H1 (cell line): ENCODE results near the gene BICDL1. TPM values are rescaled to one million over a fixed set of nuclear protein-coding genes. Genes with fewer than 3 reads are reported as not detected.
A peak's percentile ranks its signal among the peaks of the same experiment; 100 is the strongest.

Source experiments
- CTCF ChIA-PET: fragments of 300-600 bp; sonication (Branson Sonifier 250); formaldehyde crosslinking; loops from one replicate; lab custom pipeline; 2021; ENCODE audit not compliant: partially characterized antibody; lab: Charles Lee
- POLR2A ChIA-PET: fragments of 300-600 bp; sonication (Branson Sonifier 250); formaldehyde crosslinking; loops from one replicate; lab custom pipeline; 2021; ENCODE audit warnings: inconsistent platforms; ENCODE audit not compliant: partially characterized antibody; lab: Charles Lee
- DNase-seq, 2 experiments: peaks; one replicate each; pipeline versions ENCODE4 v3.0.0 to v3.0.0-alpha.2; 2010 to 2022; ENCODE audit warnings: low spot score in 2 of 2, low read depth in 1 of 2, mixed read lengths in 1 of 2
- FAIRE-seq: peaks from 2 replicates; lab custom pipeline; 2011; peaks lifted over from hg19 to GRCh38; lab: Jason Lieb, UNC
- H2AFZ ChIP-seq: 2 replicates; pipeline ENCODE4 v1.8.1; 2012; ENCODE audit warnings: low read length, inconsistent platforms
- H2AK5ac ChIP-seq: 2 replicates; pipeline ENCODE4 v1.6.1; 2013; ENCODE audit warnings: low read depth, low read length
- H2BK120ac ChIP-seq: replicated peaks from 2 replicates; pipeline ENCODE3; 2013; ENCODE audit warnings: low read depth, low read length, inconsistent platforms
- H2BK12ac ChIP-seq: 2 replicates; pipeline ENCODE4 v1.6.1; 2013; ENCODE audit warnings: low read depth, low read length
- H2BK15ac ChIP-seq: 2 replicates; pipeline ENCODE4 v1.6.1; 2013; ENCODE audit warnings: low read length
- H2BK20ac ChIP-seq: 2 replicates; pipeline ENCODE4 v1.6.1; 2013; ENCODE audit warnings: low read length
- H2BK5ac ChIP-seq: 2 replicates; pipeline ENCODE4 v1.6.1; 2013; ENCODE audit warnings: low read depth, low read length
- H3K14ac ChIP-seq: 2 replicates; pipeline ENCODE4 v1.6.1; 2013; ENCODE audit warnings: inconsistent platforms; ENCODE audit not compliant: insufficient read length
- H3K18ac ChIP-seq: 2 replicates; pipeline ENCODE4 v1.6.1; 2013; ENCODE audit warnings: low read length; ENCODE audit errors: extremely low read depth
- H3K23ac ChIP-seq: 2 replicates; pipeline ENCODE4 v1.6.1; 2013; ENCODE audit warnings: inconsistent platforms; ENCODE audit not compliant: insufficient read length
- H3K23me2 ChIP-seq: 2 replicates; pipeline ENCODE4 v1.6.1; 2013; ENCODE audit warnings: low read depth, low read length
- H3K27ac ChIP-seq: 2 replicates; pipeline ENCODE4 v1.6.1; 2011; ENCODE audit warnings: low read depth, low read length, inconsistent platforms
- H3K27me3 ChIP-seq, 4 experiments: replicated peaks in 1 of 4; 1 replicate in 1 of 4; 2 replicates in 3 of 4; pipeline versions ENCODE4 v1.6.1 to v1.8.1; 2011 to 2013; ENCODE audit warnings: low read length in 3 of 4, mild to moderate bottlenecking in 3 of 4, inconsistent platforms in 2 of 4, mixed read lengths in 2 of 4, moderate library complexity in 1 of 4; ENCODE audit not compliant: control insufficient read depth in 3 of 4, insufficient read depth in 3 of 4; ENCODE audit errors: extremely low read depth in 1 of 4
- H3K36me3 ChIP-seq, 4 experiments: 2 replicates each; pipeline versions ENCODE4 v1.6.1 to v1.8.1; 2011 to 2013; ENCODE audit warnings: mild to moderate bottlenecking in 4 of 4, low read length in 3 of 4, moderate library complexity in 2 of 4, control low read depth in 1 of 4, inconsistent platforms in 1 of 4; ENCODE audit not compliant: insufficient read depth in 4 of 4, control insufficient read depth in 2 of 4
- H3K4ac ChIP-seq: replicated peaks from 2 replicates; pipeline ENCODE3; 2013; ENCODE audit warnings: low read length, low read depth, mixed read lengths, inconsistent platforms; ENCODE audit not compliant: insufficient read length
- H3K4me1 ChIP-seq, 4 experiments: replicated peaks in 1 of 4; 1 replicate in 1 of 4; 2 replicates in 3 of 4; pipeline versions ENCODE4 v1.6.1 to v1.8.1; 2011 to 2013; ENCODE audit warnings: low read length in 3 of 4, inconsistent platforms in 2 of 4, mixed read lengths in 1 of 4; ENCODE audit not compliant: insufficient read depth in 4 of 4, control insufficient read depth in 3 of 4
- H3K4me2 ChIP-seq, 2 experiments: 2 replicates each; pipeline versions ENCODE4 v1.6.1 to v1.8.1; 2011 to 2013; ENCODE audit warnings: low read depth in 2 of 2, low read length in 2 of 2, control low read depth in 1 of 2, inconsistent platforms in 1 of 2, mild to moderate bottlenecking in 1 of 2; ENCODE audit not compliant: insufficient read depth in 1 of 2
- H3K4me3 ChIP-seq, 4 experiments: fragments of 200-600, 300-600 bp in 1 of 4; sonication (generic), shearing (Covaris generic), sonication (Bioruptor Twin) in 1 of 4; 2 replicates each; pipeline versions ENCODE4 v1.5.1 to v1.8.1; 2011 to 2016; ENCODE audit warnings: low read length in 4 of 4, low read depth in 3 of 4, control low read depth in 2 of 4, inconsistent platforms in 2 of 4, mild to moderate bottlenecking in 2 of 4, mixed read lengths in 1 of 4, moderate library complexity in 1 of 4; ENCODE audit not compliant: insufficient read depth in 2 of 4; ENCODE audit errors: extremely low read depth in 1 of 4
- H3K56ac ChIP-seq: replicated peaks from 2 replicates; pipeline ENCODE3; 2013; ENCODE audit warnings: low read depth, mild to moderate bottlenecking, mixed read lengths, low read length, inconsistent platforms; ENCODE audit not compliant: insufficient read length
- H3K79me1 ChIP-seq: 2 replicates; pipeline ENCODE4 v1.6.1; 2013; ENCODE audit warnings: low read depth, low read length, control low read depth
- H3K79me2 ChIP-seq, 2 experiments: 2 replicates each; pipeline versions ENCODE4 v1.6.1 to v1.8.1; 2012 to 2013; ENCODE audit warnings: low read length in 2 of 2, mild to moderate bottlenecking in 2 of 2, inconsistent platforms in 1 of 2; ENCODE audit not compliant: insufficient read depth in 2 of 2, control insufficient read depth in 1 of 2
- H3K9ac ChIP-seq, 4 experiments: replicated peaks in 1 of 4; 1 replicate in 1 of 4; 2 replicates in 3 of 4; pipeline versions ENCODE4 v1.6.1 to v1.8.1; 2011 to 2013; ENCODE audit warnings: low read depth in 3 of 4, low read length in 3 of 4, control low read depth in 2 of 4, mild to moderate bottlenecking in 2 of 4, moderate library complexity in 2 of 4, inconsistent platforms in 1 of 4; ENCODE audit errors: extremely low read depth in 1 of 4
- H3K9me3 ChIP-seq, 2 experiments: 2 replicates each; pipeline versions ENCODE4 v1.6.1 to v1.8.1; 2012 to 2013; ENCODE audit warnings: mild to moderate bottlenecking in 2 of 2, moderate library complexity in 2 of 2, control low read depth in 1 of 2, inconsistent platforms in 1 of 2, low read depth in 1 of 2, low read length in 1 of 2, mixed read lengths in 1 of 2; ENCODE audit not compliant: insufficient read depth in 2 of 2
- H4K20me1 ChIP-seq, 2 experiments: replicated peaks in 1 of 2; 2 replicates each; pipeline versions ENCODE3 to v1.8.1; 2011 to 2013; ENCODE audit warnings: inconsistent platforms in 2 of 2, low read length in 2 of 2, mild to moderate bottlenecking in 1 of 2; ENCODE audit not compliant: insufficient read depth in 2 of 2, control insufficient read depth in 1 of 2
- H4K5ac ChIP-seq: 2 replicates; pipeline ENCODE4 v1.6.1; 2013; ENCODE audit warnings: low read length, low read depth, mixed read lengths, inconsistent platforms; ENCODE audit not compliant: insufficient read length
- H4K8ac ChIP-seq: 2 replicates; pipeline ENCODE4 v1.8.0; 2013; ENCODE audit warnings: mild to moderate bottlenecking, moderate library complexity, low read length, inconsistent platforms; ENCODE audit not compliant: insufficient read depth; ENCODE audit errors: extremely low read depth
- H4K91ac ChIP-seq: replicated peaks from 2 replicates; pipeline ENCODE3; 2013; ENCODE audit warnings: low read length, mixed read lengths, inconsistent platforms; ENCODE audit not compliant: insufficient read length
- CHD2 ChIP-seq: IDR thresholded peaks from 2 replicates; pipeline ENCODE4 v1.6.1; 2012; ENCODE audit warnings: low read length, improper control_type of control experiment
- HDAC2 ChIP-seq, 2 experiments: fragments of 300-600 bp in 1 of 2; sonication (generic) in 1 of 2; IDR thresholded peaks; 2 replicates each; pipeline ENCODE4 v1.6.1; 2011 to 2012; ENCODE audit warnings: low read depth in 2 of 2, low read length in 2 of 2, mild to moderate bottlenecking in 2 of 2, moderate library complexity in 2 of 2, borderline replicate concordance in 1 of 2, inconsistent platforms in 1 of 2
- NANOG ChIP-seq: IDR thresholded peaks from 2 replicates; pipeline ENCODE4 v1.6.1; 2011; ENCODE audit warnings: low read length, low read depth, mild to moderate bottlenecking, inconsistent platforms; ENCODE audit not compliant: insufficient read depth, poor library complexity, severe bottlenecking
- SIN3A ChIP-seq, 2 experiments: IDR thresholded peaks in 1 of 2; conservative IDR thresholded peaks in 1 of 2; 2 replicates each; pipeline ENCODE4 v1.6.1; 2011 to 2012; ENCODE audit warnings: low read length in 2 of 2, improper control_type of control experiment in 1 of 2, low read depth in 1 of 2, mild to moderate bottlenecking in 1 of 2
- SRF ChIP-seq: IDR thresholded peaks from 2 replicates; pipeline ENCODE4 v1.6.1; 2011; ENCODE audit warnings: mild to moderate bottlenecking, low read depth, low read length, moderate library complexity
- SUZ12 ChIP-seq: fragments of 200-600 bp; sonication (generic); IDR thresholded peaks from 2 replicates; pipeline ENCODE4 v1.6.1; 2012; ENCODE audit warnings: mild to moderate bottlenecking, inconsistent platforms, low read length, moderate library complexity, mixed read lengths
- YY1 ChIP-seq: IDR thresholded peaks from 2 replicates; pipeline ENCODE4 v1.6.1; 2011; ENCODE audit warnings: low read depth, mild to moderate bottlenecking, low read length
- ZNF274 ChIP-seq: IDR thresholded peaks from 2 replicates; pipeline ENCODE4 v1.7.0; 2012; ENCODE audit warnings: low read length, borderline replicate concordance; ENCODE audit errors: extremely low read depth
- WGBS, 2 experiments: shearing (Covaris generic) in 1 of 2; methylation state at CpG; one replicate each; pipeline versions ENCODE4 v1.1.6 to v1.1.7; 2013 to 2015; ENCODE audit warnings: low lambda C conversion rate in 2 of 2, mixed read lengths in 2 of 2, inconsistent platforms in 1 of 2, low coverage in 1 of 2, missing lambda C conversion rate in 1 of 2; ENCODE audit not compliant: insufficient replicate concordance in 2 of 2, insufficient coverage in 1 of 2, insufficient read length in 1 of 2; ENCODE audit errors: extremely low coverage in 1 of 2, missing lambda C conversion rate in 1 of 2; 5-methylcytosine and 5-hydroxymethylcytosine counted together
- polyA plus RNA-seq, 7 experiments: library from polyadenylated mRNA; depleted of rRNA in 3 of 7; stranded (reverse) in 5 of 7; unstranded in 2 of 7; fragments of >200 nt in 5 of 7; fragments of 200-250 nt in 2 of 7; gene quantifications; 1 replicate in 5 of 7; 2 replicates in 1 of 7; 4 replicates in 1 of 7; pipeline versions ENCODE4 v1.2.1 to v1.2.3, GENCODE V29; 2011 to 2013; ENCODE audit warnings: missing spikeins in 2 of 7, mixed read lengths in 2 of 7
- total RNA-seq: library from RNA; stranded (reverse); fragmentation: NEBNext Ultra II Directional; extraction: Animal tissue kit (Norgen Biotek cat#: 25700); gene quantifications from 2 replicates; pipeline ENCODE4 v1.2.1, GENCODE V29; 2021
- TF ChIP-seq, protein P1 (sequence below): IDR thresholded peaks from 2 replicates; pipeline ENCODE4 v1.6.1; 2012; ENCODE audit warnings: inconsistent platforms

The BICDL1 gene
- total and polyA plus RNA-seq, 2 of the 8 experiments (the other 6 are each of a cell fraction or from before 2014, with no cell fraction given), result 17.2 to 25.9 TPM

DNA sequence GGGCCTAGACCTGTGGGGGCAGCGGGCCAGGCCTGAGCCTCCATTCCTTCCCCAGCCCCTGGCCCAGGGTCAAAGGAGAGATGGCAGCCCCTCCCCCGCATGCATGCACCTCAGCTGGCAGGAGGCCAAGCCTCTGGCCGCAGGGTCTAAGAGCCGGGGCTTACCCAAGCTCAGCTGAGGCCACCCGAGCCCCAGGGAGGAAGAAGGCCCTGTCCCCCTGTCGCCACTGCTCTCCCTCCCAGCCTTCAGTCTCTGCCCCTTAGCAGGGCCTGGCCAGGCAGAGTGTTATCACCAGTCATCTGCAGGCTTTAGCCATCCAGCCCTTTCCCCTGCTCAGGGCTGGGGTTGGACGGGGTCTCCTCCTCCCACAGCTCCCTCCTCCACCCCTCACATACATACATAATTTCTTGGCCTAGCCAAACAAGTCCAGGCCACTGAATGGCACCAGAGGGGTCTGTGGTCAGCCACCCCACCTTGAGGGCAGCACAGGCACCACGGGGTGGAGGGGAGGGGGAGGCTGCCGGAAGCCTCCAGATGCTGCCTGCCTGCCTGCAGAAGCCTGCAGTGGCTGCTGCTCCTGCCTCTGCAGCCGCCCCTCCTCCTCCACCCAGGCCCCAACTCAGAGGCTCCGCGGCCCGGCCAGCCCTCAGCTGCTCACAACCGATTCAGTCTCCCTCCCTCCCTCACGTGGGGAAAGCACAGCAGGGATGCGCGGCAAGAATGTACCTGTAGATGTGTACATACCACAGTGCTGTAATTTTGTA lies 104.7 kb downstream of the BICDL1 start:
- H3K14ac ChIP-seq, result no peak overlapping the region
- H3K79me1 ChIP-seq, result 0 out of 2 replicates have a peak, but pooled peaks cover 3% of the 10 kb centered on the region
- CTCF ChIA-PET, result interaction anchor here (0.9 to 2.6 kb wide), 6 partner anchors 9 to 128 kb away, joined by 3 to 12 read pairs (median 4); partner anchors contain the start of gene BICDL1
- H4K5ac ChIP-seq, result peak overlapping the region; percentile 66
- peaks cover 3% of the 10 kb centered on the region; the same call in 1 of the 2 replicates for H3K23me2 ChIP-seq
- H3K4me1 ChIP-seq, result peaks cover 6 to 38% (median 29%) of the 10 kb centered on the region in 4 experiments
- H3K4me2 ChIP-seq, result peak overlapping the region; percentile 54 to 57
- no peak overlapping the region for H2BK120ac ChIP-seq
- H3K4me3 ChIP-seq, result peak overlapping the region in 2 of 4 experiments; percentile 11 to 14; a peak in 3 of 8 replicates
- peak overlapping the region; percentile 62 for H3K56ac ChIP-seq
- no peaks in the 10 kb centered on the region for H3K27me3 ChIP-seq
- DNase-seq, result peak in 1 of 2 experiments; percentile 86
- peaks cover 0 to 11% (median 8%) of the 10 kb centered on the region in 4 experiments; a peak in 6 of 8 replicates for H3K36me3 ChIP-seq
- FAIRE-seq, result peak; percentile 19
- no peaks in the 10 kb centered on the region for H3K79me2 ChIP-seq
- H3K9me3 ChIP-seq, result no peaks in the 10 kb centered on the region
- peak overlapping the region; percentile 93 for H3K18ac ChIP-seq
- H2BK20ac ChIP-seq, result no peak overlapping the region
- peaks cover 0 to 8% of the 10 kb centered on the region in 2 experiments for H4K20me1 ChIP-seq
- H2BK5ac ChIP-seq, result peak overlapping the region; percentile 93
- H2AFZ ChIP-seq, result no peak overlapping the region
- H3K4ac ChIP-seq, result peak overlapping the region; percentile 12
- peak overlapping the region; percentile 58; the same call in 1 of the 2 replicates for H3K27ac ChIP-seq
- POLR2A ChIA-PET, result interaction anchor here (0.7 to 11.7 kb wide), 20 partner anchors 10 to 487 kb away, joined by 3 to 96 read pairs (median 4); partner anchors contain the start of genes GCN1, POP5, PXN and RAB35
- H4K91ac ChIP-seq, result peak overlapping the region; percentile 46
- peak overlapping the region; percentile 64 for H4K8ac ChIP-seq
- no peak overlapping the region for H3K9ac ChIP-seq
- H2BK15ac ChIP-seq, result no peak overlapping the region
- peak overlapping the region; percentile 68; the same call in 1 of the 2 replicates for H2AK5ac ChIP-seq
- WGBS, 2 experiments, result 21% methylated on average over 14 of the region's 17 CpGs; no CpG with 5 or more reads in 1 of the 2 experiments
- H3K23ac ChIP-seq, result no peak overlapping the region
- H2BK12ac ChIP-seq, result peak overlapping the region; percentile 84; the same call in 1 of the 2 replicates
- no peak for TF ChIP-seq SUZ12
- no peak for TF ChIP-seq ZNF274
- peak in 1 of 2 experiments; percentile 61; a peak in 1 of 4 replicates for TF ChIP-seq SIN3A (conservative IDR thresholded peaks at IDR 0.05 in 1 of 2, IDR thresholded peaks at IDR 0.05 in 1 of 2; ENCODE audit: low read depth in 1 of 2, low read length in 2 of 2)
- TF ChIP-seq SRF, result peak; percentile 46; the same call in 1 of the 2 replicates
- TF ChIP-seq HDAC2 (IDR thresholded peaks at IDR 0.05; ENCODE audit: borderline replicate concordance in 1 of 2, low read depth in 2 of 2, low read length in 2 of 2), result peak in 1 of 2 experiments; percentile 42; a peak in 1 of 4 replicates
- TF ChIP-seq, protein P1, sequence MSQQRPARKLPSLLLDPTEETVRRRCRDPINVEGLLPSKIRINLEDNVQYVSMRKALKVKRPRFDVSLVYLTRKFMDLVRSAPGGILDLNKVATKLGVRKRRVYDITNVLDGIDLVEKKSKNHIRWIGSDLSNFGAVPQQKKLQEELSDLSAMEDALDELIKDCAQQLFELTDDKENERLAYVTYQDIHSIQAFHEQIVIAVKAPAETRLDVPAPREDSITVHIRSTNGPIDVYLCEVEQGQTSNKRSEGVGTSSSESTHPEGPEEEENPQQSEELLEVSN, result 0 out of 2 replicates have a peak, but pooled peaks have one; percentile 33
- no peak for TF ChIP-seq CHD2
- no peak for TF ChIP-seq NANOG
- peak; percentile 35; the same call in 1 of the 2 replicates for TF ChIP-seq YY1
